Activated CD8-positive, alpha-beta memory T cell treated with anti-CD3 and anti-CD28 coated beads for 48 hours (primary cell): ENCODE results near the gene KIF24.
"Not testable (repeated sequence)": the region's sequence is repeated elsewhere in the genome, so short reads cannot be mapped to it uniquely, and the experiment has no call there.

Experiments used
- DNase-seq, 3 experiments: peaks; one replicate each; pipeline ENCODE4 v3.0.0-alpha.2; 2020; ENCODE audit warnings: low read depth in 2 of 3, low spot score in 2 of 3

The KIF24 gene

GRCh38 chr9:34328500-34328986, 525 bp downstream of the KIF24 start:
- no peak for DNase-seq

GRCh38 chr9:34326690-34327089, 2.4 kb downstream of the KIF24 start:
- no peak for DNase-seq

GRCh38 chr9:34322899-34323591, 6.0 kb downstream of the KIF24 start:
- no peak for DNase-seq

GRCh38 chr9:34321451-34321850, 7.6 kb downstream of the KIF24 start:
- DNase-seq: no peak

- DNase-seq: no peak
Measured at GRCh38 chr9:34318163-34318790, 10.8 kb downstream of the KIF24 start.

GRCh38 chr9:34317436-34317835, 11.6 kb downstream of the KIF24 start:
- no peak for DNase-seq

GRCh38 chr9:34311499-34312185, 17.4 kb downstream of the KIF24 start:
- DNase-seq: no peak

GRCh38 chr9:34310215-34310614, 18.9 kb downstream of the KIF24 start:
- DNase-seq: no peak

- not testable (repeated sequence) for DNase-seq
Measured at GRCh38 chr9:34308316-34308715, 20.8 kb downstream of the KIF24 start.

- not testable (repeated sequence) for DNase-seq
Measured at GRCh38 chr9:34301064-34301463, 28.0 kb downstream of the KIF24 start.

GRCh38 chr9:34292552-34292951, 36.5 kb downstream of the KIF24 start:
- no peak for DNase-seq

- no peak for DNase-seq
Measured at GRCh38 chr9:34291423-34291822, 37.6 kb downstream of the KIF24 start.

- no peak for DNase-seq
Measured at GRCh38 chr9:34291023-34291422, 38.0 kb downstream of the KIF24 start.

GRCh38 chr9:34289159-34289558, 39.9 kb downstream of the KIF24 start:
- no peak for DNase-seq

GRCh38 chr9:34282096-34282495, 47.0 kb downstream of the KIF24 start:
- no peak for DNase-seq

- DNase-seq: no peak
Measured at GRCh38 chr9:34279411-34279810, 49.7 kb downstream of the KIF24 start.
